Measurements from ENCODE around the gene RTN4RL1.
A peak's percentile ranks its signal among the peaks of the same experiment; 100 is the strongest.

Gene RTN4RL1

GRCh38 chr17:2049333-2050299 is 24.5 kb upstream of the RTN4RL1 start:
- no peak overlapping the region for H3K9ac ChIP-seq (ENCODE audit: low read length)
- no peak overlapping the region for H3K27ac ChIP-seq (ENCODE audit: low read depth, low read length)
- H3K36me3 ChIP-seq (ENCODE audit: control insufficient read depth, insufficient read depth, low read length) = no peaks in the 10 kb centered on the region
- H3K27me3 ChIP-seq (ENCODE audit: control insufficient read depth, insufficient read depth, low read length) = peaks cover 3% of the 10 kb centered on the region
- H3K4me1 ChIP-seq (ENCODE audit: control insufficient read depth, insufficient read depth, low read length) = peaks cover 5% of the 10 kb centered on the region
- peak overlapping the region; percentile 73 for H3K4me3 ChIP-seq (ENCODE audit: low read length)

GRCh38 chr17:2048805-2049204 is 23.7 kb upstream of the RTN4RL1 start:
- H3K4me1 ChIP-seq (ENCODE audit: control insufficient read depth, insufficient read depth, low read length) = peaks cover 5% of the 10 kb centered on the region
- H3K9ac ChIP-seq (ENCODE audit: low read length) = no peak overlapping the region
- H3K36me3 ChIP-seq (ENCODE audit: control insufficient read depth, insufficient read depth, low read length) = peaks cover 3% of the 10 kb centered on the region
- peaks cover 3% of the 10 kb centered on the region for H3K27me3 ChIP-seq (ENCODE audit: control insufficient read depth, insufficient read depth, low read length)
- no peak overlapping the region for H3K27ac ChIP-seq (ENCODE audit: low read depth, low read length)
- peak overlapping the region; percentile 73 for H3K4me3 ChIP-seq (ENCODE audit: low read length)

- Histone ChIP-seq H3K27ac (ENCODE audit: low read depth, low read length) (no peak overlapping the region), H3K4me1 (ENCODE audit: control insufficient read depth, insufficient read depth, low read length) (peaks cover 10% of the 10 kb centered on the region), H3K9ac (ENCODE audit: low read length) (no peak overlapping the region), H3K4me3 (ENCODE audit: low read length) (no peak overlapping the region), H3K36me3 (ENCODE audit: control insufficient read depth, insufficient read depth, low read length) (peaks cover 14% of the 10 kb centered on the region), H3K27me3 (ENCODE audit: control insufficient read depth, insufficient read depth, low read length) (peaks cover 3% of the 10 kb centered on the region)
Observed at GRCh38 chr17:2047590-2047989, 22.5 kb upstream of the RTN4RL1 start.

GRCh38 chr17:2044263-2044894 is 19.2 kb upstream of the RTN4RL1 start:
- Histone ChIP-seq H3K4me1 (ENCODE audit: control insufficient read depth, insufficient read depth, low read length) (peaks cover 13% of the 10 kb centered on the region), H3K36me3 (ENCODE audit: control insufficient read depth, insufficient read depth, low read length) (peaks cover 18% of the 10 kb centered on the region), H3K27ac (ENCODE audit: low read depth, low read length) (no peak overlapping the region), H3K4me3 (ENCODE audit: low read length) (no peak overlapping the region), H3K9ac (ENCODE audit: low read length) (no peak overlapping the region), H3K27me3 (ENCODE audit: control insufficient read depth, insufficient read depth, low read length) (peaks cover 3% of the 10 kb centered on the region)

- Histone ChIP-seq H3K9ac (ENCODE audit: low read length) (no peak overlapping the region), H3K36me3 (ENCODE audit: control insufficient read depth, insufficient read depth, low read length) (peaks cover 18% of the 10 kb centered on the region), H3K27me3 (ENCODE audit: control insufficient read depth, insufficient read depth, low read length) (peaks cover 3% of the 10 kb centered on the region), H3K27ac (ENCODE audit: low read depth, low read length) (no peak overlapping the region), H3K4me1 (ENCODE audit: control insufficient read depth, insufficient read depth, low read length) (peaks cover 9% of the 10 kb centered on the region), H3K4me3 (ENCODE audit: low read length) (no peak overlapping the region)
Observed at GRCh38 chr17:2043785-2044184, 18.7 kb upstream of the RTN4RL1 start.

GRCh38 chr17:2042933-2043332 is 17.8 kb upstream of the RTN4RL1 start:
- Histone ChIP-seq H3K4me1 (ENCODE audit: control insufficient read depth, insufficient read depth, low read length) (peaks cover 9% of the 10 kb centered on the region), H3K9ac (ENCODE audit: low read length) (no peak overlapping the region), H3K27me3 (ENCODE audit: control insufficient read depth, insufficient read depth, low read length) (peaks cover 1% of the 10 kb centered on the region), H3K27ac (ENCODE audit: low read depth, low read length) (no peak overlapping the region), H3K4me3 (ENCODE audit: low read length) (peak overlapping the region; percentile 66), H3K36me3 (ENCODE audit: control insufficient read depth, insufficient read depth, low read length) (peaks cover 18% of the 10 kb centered on the region)

GRCh38 chr17:2042390-2042847 is 17.3 kb upstream of the RTN4RL1 start:
- Histone ChIP-seq H3K27ac (ENCODE audit: low read depth, low read length) (peak overlapping the region; percentile 85), H3K36me3 (ENCODE audit: control insufficient read depth, insufficient read depth, low read length) (peaks cover 21% of the 10 kb centered on the region), H3K9ac (ENCODE audit: low read length) (peak overlapping the region; percentile 36), H3K4me1 (ENCODE audit: control insufficient read depth, insufficient read depth, low read length) (peaks cover 9% of the 10 kb centered on the region), H3K4me3 (ENCODE audit: low read length) (peak overlapping the region; percentile 66), H3K27me3 (ENCODE audit: control insufficient read depth, insufficient read depth, low read length) (no peaks in the 10 kb centered on the region)

GRCh38 chr17:2041561-2042389 is 16.6 kb upstream of the RTN4RL1 start, which contains the start of gene OVCA2:
Gene OVCA2 (plus strand): TSS chr17:2042022. CDS start chr17:2042048, 26 bp downstream.
- peak within 1 kb of the TSS; percentile 36 for H3K9ac ChIP-seq (ENCODE audit: low read length)
- peaks cover 24% of the 10 kb centered on the region for H3K36me3 ChIP-seq (ENCODE audit: control insufficient read depth, insufficient read depth, low read length)
- peak within 1 kb of the TSS; percentile 85 for H3K27ac ChIP-seq (ENCODE audit: low read depth, low read length)
- peaks cover 9% of the 10 kb centered on the region for H3K4me1 ChIP-seq (ENCODE audit: control insufficient read depth, insufficient read depth, low read length)
- peak within 1 kb of the TSS; percentile 66 for H3K4me3 ChIP-seq (ENCODE audit: low read length)
- no peaks in the 10 kb centered on the region for H3K27me3 ChIP-seq (ENCODE audit: control insufficient read depth, insufficient read depth, low read length)

- peaks cover 31% of the 10 kb centered on the region for H3K36me3 ChIP-seq (ENCODE audit: control insufficient read depth, insufficient read depth, low read length)
- no peak overlapping the region for H3K9ac ChIP-seq (ENCODE audit: low read length)
- H3K27me3 ChIP-seq (ENCODE audit: control insufficient read depth, insufficient read depth, low read length) = no peaks in the 10 kb centered on the region
Observed at GRCh38 chr17:2040942-2041560, 15.9 kb upstream of the RTN4RL1 start.

GRCh38 chr17:2040219-2040827 is 15.2 kb upstream of the RTN4RL1 start:
- Histone ChIP-seq H3K4me1 (ENCODE audit: control insufficient read depth, insufficient read depth, low read length) (peaks cover 9% of the 10 kb centered on the region), H3K4me3 (ENCODE audit: low read length) (no peak overlapping the region), H3K36me3 (ENCODE audit: control insufficient read depth, insufficient read depth, low read length) (peaks cover 34% of the 10 kb centered on the region), H3K9ac (ENCODE audit: low read length) (no peak overlapping the region), H3K27ac (ENCODE audit: low read depth, low read length) (no peak overlapping the region), H3K27me3 (ENCODE audit: control insufficient read depth, insufficient read depth, low read length) (no peaks in the 10 kb centered on the region)

More at GRCh38 chr17:2040942-2041560, 15.9 kb upstream of the RTN4RL1 start:
- H3K27ac ChIP-seq (ENCODE audit: low read depth, low read length) = peak overlapping the region; percentile 7
- peak overlapping the region; percentile 66 for H3K4me3 ChIP-seq (ENCODE audit: low read length)
- H3K4me1 ChIP-seq (ENCODE audit: control insufficient read depth, insufficient read depth, low read length) = peaks cover 9% of the 10 kb centered on the region

GRCh38 chr17:2037155-2037554 is 12.0 kb upstream of the RTN4RL1 start:
- Histone ChIP-seq H3K27me3 (ENCODE audit: control insufficient read depth, insufficient read depth, low read length) (no peaks in the 10 kb centered on the region), H3K27ac (ENCODE audit: low read depth, low read length) (no peak overlapping the region), H3K36me3 (ENCODE audit: control insufficient read depth, insufficient read depth, low read length) (peaks cover 19% of the 10 kb centered on the region), H3K4me1 (ENCODE audit: control insufficient read depth, insufficient read depth, low read length) (peaks cover 3% of the 10 kb centered on the region), H3K9ac (ENCODE audit: low read length) (no peak overlapping the region), H3K4me3 (ENCODE audit: low read length) (no peak overlapping the region)
